ENCODE results near the gene C1QTNF6.

C1QTNF6 gene

DNA sequence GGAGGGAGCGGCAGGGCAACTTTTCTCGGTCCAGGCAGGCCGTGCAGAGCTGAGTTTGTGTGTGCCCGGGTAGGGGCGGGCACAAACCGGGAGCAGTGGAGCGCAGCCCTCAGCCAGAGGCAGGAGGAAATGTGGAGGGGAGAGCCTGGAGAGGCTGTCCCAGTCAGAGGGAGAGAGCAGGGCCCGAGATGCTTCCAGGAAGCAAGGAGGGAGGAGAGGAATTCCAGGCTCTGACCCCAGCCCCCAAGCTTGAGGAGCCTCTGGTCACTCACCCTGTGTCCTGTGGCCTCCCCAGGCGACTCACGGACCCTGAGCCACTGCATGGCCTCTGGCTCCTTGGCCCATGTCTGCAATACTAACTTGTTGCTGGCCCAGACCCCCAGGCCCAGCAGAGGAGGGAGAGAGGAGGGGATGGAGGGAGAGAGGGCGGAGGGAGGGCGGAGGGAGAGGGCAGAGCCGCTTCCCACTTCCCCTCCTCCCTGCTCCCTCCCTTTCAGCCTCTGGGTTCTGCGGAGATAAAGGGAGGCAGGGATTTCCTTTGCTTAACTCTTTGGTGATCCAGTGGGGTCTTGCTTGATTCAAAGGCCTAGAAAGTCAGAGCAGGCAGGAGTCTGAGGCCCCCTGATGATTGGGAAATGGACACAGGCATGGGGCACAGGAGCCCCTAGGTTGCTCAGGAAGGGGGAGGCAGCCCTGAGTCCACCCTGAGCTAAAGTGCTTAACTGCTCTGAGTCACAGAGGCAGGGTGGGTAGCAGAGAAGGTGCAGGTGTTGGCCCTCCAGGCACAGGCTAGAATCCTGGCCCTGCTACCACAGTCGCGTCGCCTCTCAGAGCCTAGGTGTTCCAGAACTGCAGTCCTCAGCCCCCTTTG is at the start of gene C1QTNF6:
C1QTNF6 (minus strand) TSS at position 357 of the 871 bp plus-strand sequence; CDS start at position 323, 34 bp downstream.
- Histone ChIP-seq H3K27ac (ENCODE audit: extremely low read depth, low read depth, low read length) (no peak within 1 kb of the TSS), H3K36me3 (ENCODE audit: control insufficient read depth in 2 of 2, insufficient read depth in 1 of 2, low read length in 2 of 2) (no peaks in the 10 kb centered on the region), H3K4me1 (ENCODE audit: control insufficient read depth, insufficient read depth, low read length) (peaks cover 3% of the 10 kb centered on the region; the same call in 1 of the 2 replicates), H3K9me3 (ENCODE audit: control insufficient read depth, insufficient read depth, low read depth, low read length) (no peaks in the 10 kb centered on the region), H3K4me3 (ENCODE audit: low read depth, low read length) (no peak within 1 kb of the TSS)
- ChIA-PET POLR2A (interaction anchor here (0.9 to 2.2 kb wide), 3 partner anchors 10 to 137 kb away, joined by 3 to 10 read pairs (median 8); no protein-coding TSS in a partner anchor), CTCF (interaction anchor here (0.7 to 1.2 kb wide), 2 partner anchors 11 to 13 kb away, joined by 3 to 6 read pairs; no protein-coding TSS in a partner anchor)
- TF ChIP-seq ZFHX2 (tag by site-specific recombination; conservative IDR thresholded peaks at IDR 0.05) = peak; percentile 72
- TF ChIP-seq SP2 (tag by site-specific recombination; IDR thresholded peaks at IDR 0.05) = peak; percentile 50
- peak; percentile 78 for TF ChIP-seq ZIC2 (tag by site-specific recombination; IDR thresholded peaks at IDR 0.05)
- TF ChIP-seq ZNF311 (tag by site-specific recombination; IDR thresholded peaks at IDR 0.05; ENCODE audit: borderline replicate concordance) = no peak
- TF ChIP-seq ZNF24 (tag by site-specific recombination; IDR thresholded peaks at IDR 0.05) = no peak
- no peak for TF ChIP-seq ZNF23 (tag by site-specific recombination; IDR thresholded peaks at IDR 0.05; ENCODE audit: borderline replicate concordance)
- peak; percentile 74 for TF ChIP-seq SCRT2 (tag by site-specific recombination; IDR thresholded peaks at IDR 0.05)
- TF ChIP-seq ZNF600 (tag by site-specific recombination; IDR thresholded peaks at IDR 0.05) = 0 out of 2 replicates have a peak, but pooled peaks have one; percentile 43
- peak; percentile 57; the same call in 1 of the 2 replicates for TF ChIP-seq SP3 (tag by site-specific recombination; IDR thresholded peaks at IDR 0.05)
- peak; percentile 88 for TF ChIP-seq ZBTB17 (tag by site-specific recombination; IDR thresholded peaks at IDR 0.05)
- TF ChIP-seq SP7 (tag by site-specific recombination; IDR thresholded peaks at IDR 0.05) = no peak
- TF ChIP-seq, protein P1, sequence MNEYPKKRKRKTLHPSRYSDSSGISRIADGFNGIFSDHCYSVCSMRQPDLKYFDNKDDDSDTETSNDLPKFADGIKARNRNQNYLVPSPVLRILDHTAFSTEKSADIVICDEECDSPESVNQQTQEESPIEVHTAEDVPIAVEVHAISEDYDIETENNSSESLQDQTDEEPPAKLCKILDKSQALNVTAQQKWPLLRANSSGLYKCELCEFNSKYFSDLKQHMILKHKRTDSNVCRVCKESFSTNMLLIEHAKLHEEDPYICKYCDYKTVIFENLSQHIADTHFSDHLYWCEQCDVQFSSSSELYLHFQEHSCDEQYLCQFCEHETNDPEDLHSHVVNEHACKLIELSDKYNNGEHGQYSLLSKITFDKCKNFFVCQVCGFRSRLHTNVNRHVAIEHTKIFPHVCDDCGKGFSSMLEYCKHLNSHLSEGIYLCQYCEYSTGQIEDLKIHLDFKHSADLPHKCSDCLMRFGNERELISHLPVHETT (tag by site-specific recombination; IDR thresholded peaks at IDR 0.05) = no peak
- TF ChIP-seq WT1 (tag by site-specific recombination; IDR thresholded peaks at IDR 0.05) = peak; percentile 76
- peak; percentile 77 for TF ChIP-seq EGR2 (tag by site-specific recombination; IDR thresholded peaks at IDR 0.05; ENCODE audit: low read depth)
- peak; percentile 93 for TF ChIP-seq ZNF398 (tag by site-specific recombination; IDR thresholded peaks at IDR 0.05)
- TF ChIP-seq PATZ1 (tag by site-specific recombination; IDR thresholded peaks at IDR 0.05) = 0 out of 2 replicates have a peak, but pooled peaks have one; percentile 11
- TF ChIP-seq, protein P2, sequence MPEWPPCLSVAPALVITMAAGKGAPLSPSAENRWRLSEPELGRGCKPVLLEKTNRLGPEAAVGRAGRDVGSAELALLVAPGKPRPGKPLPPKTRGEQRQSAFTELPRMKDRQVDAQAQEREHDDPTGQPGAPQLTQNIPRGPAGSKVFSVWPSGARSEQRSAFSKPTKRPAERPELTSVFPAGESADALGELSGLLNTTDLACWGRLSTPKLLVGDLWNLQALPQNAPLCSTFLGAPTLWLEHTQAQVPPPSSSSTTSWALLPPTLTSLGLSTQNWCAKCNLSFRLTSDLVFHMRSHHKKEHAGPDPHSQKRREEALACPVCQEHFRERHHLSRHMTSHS (tag by site-specific recombination; IDR thresholded peaks at IDR 0.05) = no peak
- peak; percentile 25; the same call in 1 of the 2 replicates for TF ChIP-seq ZNF366 (tag by site-specific recombination; conservative IDR thresholded peaks at IDR 0.05)
- peak; percentile 92 for TF ChIP-seq ZNF341 (tag by site-specific recombination; IDR thresholded peaks at IDR 0.05; ENCODE audit: low read depth)
- no peak for TF ChIP-seq FEZF1 (tag by site-specific recombination; IDR thresholded peaks at IDR 0.05)
- TF ChIP-seq KLF1 (tag by site-specific recombination; IDR thresholded peaks at IDR 0.05) = peak; percentile 85
- TF ChIP-seq IKZF3 (tag by site-specific recombination; IDR thresholded peaks at IDR 0.05) = 0 out of 2 replicates have a peak, but pooled peaks have one; percentile 28
- TF ChIP-seq, protein P3, sequence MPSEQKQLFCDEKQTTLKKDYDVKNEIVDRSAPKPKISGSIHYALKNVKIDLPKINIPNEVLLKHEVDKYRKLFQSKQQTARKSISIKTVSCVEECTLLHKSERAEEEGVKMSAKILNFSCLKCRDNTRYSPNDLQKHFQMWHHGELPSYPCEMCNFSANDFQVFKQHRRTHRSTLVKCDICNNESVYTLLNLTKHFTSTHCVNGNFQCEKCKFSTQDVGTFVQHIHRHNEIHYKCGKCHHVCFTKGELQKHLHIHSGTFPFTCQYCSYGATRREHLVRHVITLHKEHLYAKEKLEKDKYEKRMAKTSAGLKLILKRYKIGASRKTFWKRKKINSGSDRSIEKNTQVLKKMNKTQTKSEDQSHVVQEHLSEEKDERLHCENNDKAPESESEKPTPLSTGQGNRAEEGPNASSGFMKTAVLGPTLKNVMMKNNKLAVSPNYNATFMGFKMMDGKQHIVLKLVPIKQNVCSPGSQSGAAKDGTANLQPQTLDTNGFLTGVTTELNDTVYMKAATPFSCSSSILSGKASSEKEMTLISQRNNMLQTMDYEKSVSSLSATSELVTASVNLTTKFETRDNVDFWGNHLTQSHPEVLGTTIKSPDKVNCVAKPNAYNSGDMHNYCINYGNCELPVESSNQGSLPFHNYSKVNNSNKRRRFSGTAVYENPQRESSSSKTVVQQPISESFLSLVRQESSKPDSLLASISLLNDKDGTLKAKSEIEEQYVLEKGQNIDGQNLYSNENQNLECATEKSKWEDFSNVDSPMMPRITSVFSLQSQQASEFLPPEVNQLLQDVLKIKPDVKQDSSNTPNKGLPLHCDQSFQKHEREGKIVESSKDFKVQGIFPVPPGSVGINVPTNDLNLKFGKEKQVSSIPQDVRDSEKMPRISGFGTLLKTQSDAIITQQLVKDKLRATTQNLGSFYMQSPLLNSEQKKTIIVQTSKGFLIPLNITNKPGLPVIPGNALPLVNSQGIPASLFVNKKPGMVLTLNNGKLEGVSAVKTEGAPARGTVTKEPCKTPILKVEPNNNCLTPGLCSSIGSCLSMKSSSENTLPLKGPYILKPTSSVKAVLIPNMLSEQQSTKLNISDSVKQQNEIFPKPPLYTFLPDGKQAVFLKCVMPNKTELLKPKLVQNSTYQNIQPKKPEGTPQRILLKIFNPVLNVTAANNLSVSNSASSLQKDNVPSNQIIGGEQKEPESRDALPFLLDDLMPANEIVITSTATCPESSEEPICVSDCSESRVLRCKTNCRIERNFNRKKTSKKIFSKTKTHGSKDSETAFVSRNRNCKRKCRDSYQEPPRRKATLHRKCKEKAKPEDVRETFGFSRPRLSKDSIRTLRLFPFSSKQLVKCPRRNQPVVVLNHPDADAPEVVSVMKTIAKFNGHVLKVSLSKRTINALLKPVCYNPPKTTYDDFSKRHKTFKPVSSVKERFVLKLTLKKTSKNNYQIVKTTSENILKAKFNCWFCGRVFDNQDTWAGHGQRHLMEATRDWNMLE (tag by site-specific recombination; conservative IDR thresholded peaks at IDR 0.05; ENCODE audit: low read depth) = no peak
